ENCODE results near the gene C11orf65. TPM values are rescaled to one million over a fixed set of nuclear protein-coding genes. Genes with fewer than 3 reads are reported as not detected.

C11orf65 gene
- total RNA-seq, 1 experiment from 2014 or later = not detected

- no TSS peak for BruUV-seq (replicated peaks)
- H3K4me1 Mint-ChIP-seq (ENCODE audit: low read depth, unreplicated experiment) = no peaks in the 10 kb centered on the region
- no peak for TF ChIP-seq CTCF (IDR thresholded peaks at IDR 0.05; ENCODE audit: unreplicated experiment)
- no peak for DNase-seq
- no peak overlapping the region for H3K27ac Mint-ChIP-seq (ENCODE audit: unreplicated experiment)
- no peak overlapping the region for H3K4me3 Mint-ChIP-seq (ENCODE audit: low read depth, unreplicated experiment)
- no peaks in the 10 kb centered on the region for H3K36me3 Mint-ChIP-seq (ENCODE audit: insufficient read depth, unreplicated experiment)
- intact Hi-C loops (cut with micrococcal nuclease; ENCODE audit: unreplicated experiment) = no loop called here
- H3K27me3 Mint-ChIP-seq (ENCODE audit: unreplicated experiment) = no peaks in the 10 kb centered on the region
- no peaks in the 10 kb centered on the region for H3K9me3 Mint-ChIP-seq (ENCODE audit: low read depth, unreplicated experiment)
- CTCF ChIA-PET = no interaction called here
These were observed 19.0 kb upstream of the C11orf65 start for GRCh38 chr11:108486331-108486730.

GRCh38 chr11:108483163-108483562 lies 15.8 kb upstream of the C11orf65 start:
- Mint-ChIP-seq H3K27ac (ENCODE audit: unreplicated experiment) (no peak overlapping the region), H3K4me1 (ENCODE audit: low read depth, unreplicated experiment) (no peaks in the 10 kb centered on the region), H3K4me3 (ENCODE audit: low read depth, unreplicated experiment) (no peak overlapping the region), H3K27me3 (ENCODE audit: unreplicated experiment) (no peaks in the 10 kb centered on the region), H3K9me3 (ENCODE audit: low read depth, unreplicated experiment) (no peaks in the 10 kb centered on the region), H3K36me3 (ENCODE audit: insufficient read depth, unreplicated experiment) (no peaks in the 10 kb centered on the region)
- CTCF ChIA-PET = no interaction called here
- TF ChIP-seq CTCF (IDR thresholded peaks at IDR 0.05; ENCODE audit: unreplicated experiment) = no peak
- BruUV-seq (replicated peaks) = no TSS peak
- no peak for DNase-seq
- intact Hi-C loops (cut with micrococcal nuclease; ENCODE audit: unreplicated experiment) = no loop called here

GRCh38 chr11:108474664-108475463 lies 7.5 kb upstream of the C11orf65 start:
- Mint-ChIP-seq H3K9me3 (ENCODE audit: low read depth, unreplicated experiment) (no peaks in the 10 kb centered on the region), H3K4me3 (ENCODE audit: low read depth, unreplicated experiment) (no peak overlapping the region), H3K4me1 (ENCODE audit: low read depth, unreplicated experiment) (no peaks in the 10 kb centered on the region), H3K27me3 (ENCODE audit: unreplicated experiment) (no peaks in the 10 kb centered on the region), H3K27ac (ENCODE audit: unreplicated experiment) (no peak overlapping the region), H3K36me3 (ENCODE audit: insufficient read depth, unreplicated experiment) (peaks cover 5% of the 10 kb centered on the region)
- intact Hi-C loops (cut with micrococcal nuclease; ENCODE audit: unreplicated experiment) = no loop called here
- TF ChIP-seq CTCF (IDR thresholded peaks at IDR 0.05; ENCODE audit: unreplicated experiment) = no peak
- no peak for DNase-seq
- no TSS peak for BruUV-seq (replicated peaks)
- CTCF ChIA-PET = no interaction called here

GRCh38 chr11:108472681-108473080 lies 5.4 kb upstream of the C11orf65 start:
- intact Hi-C loops (cut with micrococcal nuclease; ENCODE audit: unreplicated experiment) = no loop called here
- no TSS peak for BruUV-seq (replicated peaks)
- no peaks in the 10 kb centered on the region for H3K9me3 Mint-ChIP-seq (ENCODE audit: low read depth, unreplicated experiment)
- H3K4me1 Mint-ChIP-seq (ENCODE audit: low read depth, unreplicated experiment) = no peaks in the 10 kb centered on the region
- no peak for TF ChIP-seq CTCF (IDR thresholded peaks at IDR 0.05; ENCODE audit: unreplicated experiment)
- H3K27ac Mint-ChIP-seq (ENCODE audit: unreplicated experiment) = no peak overlapping the region
- peaks cover 5% of the 10 kb centered on the region for H3K36me3 Mint-ChIP-seq (ENCODE audit: insufficient read depth, unreplicated experiment)
- CTCF ChIA-PET = no interaction called here
- no peaks in the 10 kb centered on the region for H3K27me3 Mint-ChIP-seq (ENCODE audit: unreplicated experiment)
- no peak for DNase-seq
- H3K4me3 Mint-ChIP-seq (ENCODE audit: low read depth, unreplicated experiment) = no peak overlapping the region
